Transverse colon (tissue), 4 donors: ENCODE results near the gene CABP7. TPM values are rescaled to one million over a fixed set of nuclear protein-coding genes. Genes with fewer than 3 reads are reported as not detected.

Experiments
- DNase-seq: peaks from one replicate; pipeline ENCODE4 v3.0.0-alpha.2; 2019
- H3K27ac ChIP-seq, 4 donors: fragments of 200-600 bp; sonication (generic); 2 replicates each; pipeline ENCODE4 v1.5.1; 2016 to 2018; ENCODE audit warnings: inconsistent platforms in 4 of 4
- H3K27me3 ChIP-seq: fragments of 200-600 bp; sonication (generic); 2 replicates; pipeline ENCODE4 v1.5.1; 2017; ENCODE audit warnings: inconsistent platforms
- H3K36me3 ChIP-seq, 4 donors: fragments of 200-600 bp; sonication (generic); 2 replicates each; pipeline ENCODE4 v1.5.1; 2017 to 2019; ENCODE audit warnings: inconsistent platforms in 4 of 4
- H3K4me1 ChIP-seq, 4 donors: fragments of 200-600 bp; sonication (generic); 2 replicates each; pipeline ENCODE4 v1.5.1; 2017 to 2020; ENCODE audit warnings: inconsistent platforms in 4 of 4
- H3K4me3 ChIP-seq, 4 donors: fragments of 200-600 bp; sonication (generic); 1 replicate in 1 of 4; 2 replicates in 3 of 4; pipeline versions ENCODE4 v1.5.1 to v1.6.1; 2017 to 2019; ENCODE audit warnings: inconsistent platforms in 4 of 4
- H3K9me3 ChIP-seq, 2 donors: fragments of 200-600 bp; sonication (generic); 2 replicates each; pipeline ENCODE4 v1.5.1; 2017 to 2019; ENCODE audit warnings: inconsistent platforms in 2 of 2
- CTCF ChIP-seq, 5 experiments: fragments of 200-600 bp in 3 of 5; fragments of 450-650 bp in 2 of 5; sonication (generic) in 3 of 5; IDR thresholded peaks; 1 replicate in 2 of 5; 2 replicates in 3 of 5; pipeline ENCODE4 v1.5.1; 2016 to 2017; ENCODE audit warnings: antibody characterized with exemption in 5 of 5, inconsistent platforms in 3 of 5, mild to moderate bottlenecking in 2 of 5, moderate library complexity in 1 of 5
- EP300 ChIP-seq: sonication (generic); formaldehyde crosslinking; IDR thresholded peaks from one replicate; pipeline ENCODE4 v1.6.1; 2017; ENCODE audit warnings: antibody characterized with exemption, low read depth
- POLR2A ChIP-seq: fragments of 450-650 bp; IDR thresholded peaks from one replicate; pipeline ENCODE4 v1.6.1; 2016; ENCODE audit warnings: antibody characterized with exemption, mild to moderate bottlenecking, moderate library complexity
- POLR2AphosphoS5 ChIP-seq, 3 donors: sonication (generic); formaldehyde crosslinking; IDR thresholded peaks; one replicate each; pipeline ENCODE4 v1.6.1; 2016; ENCODE audit warnings: antibody characterized with exemption in 3 of 3
- WGBS, 2 donors: methylation state at CpG; one replicate each; pipeline ENCODE4 v1.1.5; 2018; ENCODE audit warnings: low coverage in 1 of 2; 5-methylcytosine and 5-hydroxymethylcytosine counted together
- in situ Hi-C, 4 donors: fragments of 200-750 bp; cut with MboI; loops; one replicate each; pipeline versions ENCODE4 v1.15.0 to v1.15.1; 2017; ENCODE audit warnings: low sequenced_read_pairs in 3 of 4, low pct_ligation_motif_present in 1 of 4, low pct_unique_long_range_greater_than_20kb in 1 of 4
- intact Hi-C: fragments of 100-400 bp; cut with DNase I; formaldehyde crosslinking; loops from one replicate; pipeline ENCODE4 v1.15.1; 2023; ENCODE audit warnings: low total_unique reads
- total RNA-seq, 4 donors: library from RNA; depleted of rRNA; stranded (reverse); fragments of >200 nt; gene quantifications; one replicate each; pipeline ENCODE4 v1.1.0, GENCODE V29; 2016

The CABP7 gene
- total RNA-seq, 4 donors from 2014 or later = not detected

- WGBS, 2 donors = 72 to 74% methylated on average over 7 to 18 of the region's 19 CpGs
These were observed 19.4 kb upstream of the CABP7 start for GRCh38 chr22:29700206-29700899.

GRCh38 chr22:29700900-29701154, 19.0 kb upstream of the CABP7 start:
- intact Hi-C loops = no loop called here

More at GRCh38 chr22:29700206-29700899, 19.4 kb upstream of the CABP7 start:
- intact Hi-C loops = no loop called here
- peak overlapping the region in 2 of 4 donors; percentile 46 to 66 for H3K27ac ChIP-seq
- peaks cover 14% of the 10 kb centered on the region for H3K27me3 ChIP-seq
- no peak overlapping the region for H3K4me3 ChIP-seq
- TF ChIP-seq CTCF (IDR thresholded peaks at IDR 0.05) (no peak), EP300 (no peak), POLR2AphosphoS5 (IDR thresholded peaks at IDR 0.05) (no peak), POLR2A (no peak)
- H3K36me3 ChIP-seq = peaks cover 0 to under 1% (median 0%) of the 10 kb centered on the region in 4 donors
- in situ Hi-C loops = no loop called here
- H3K4me1 ChIP-seq = peaks cover 0 to 42% (median 39%) of the 10 kb centered on the region in 4 donors
- no peaks in the 10 kb centered on the region for H3K9me3 ChIP-seq
- no peak for DNase-seq

GRCh38 chr22:29701155-29701999, 18.4 kb upstream of the CABP7 start:
- H3K27me3 ChIP-seq = peaks cover 14% of the 10 kb centered on the region
- peak overlapping the region; percentile 13 to 66 (median 51) for H3K27ac ChIP-seq
- DNase-seq = peak; percentile 29
- WGBS, 2 donors = 26 to 40% methylated on average over 1 to 14 of the region's 14 CpGs
- H3K4me3 ChIP-seq = no peak overlapping the region
- TF ChIP-seq POLR2A (no peak), CTCF (IDR thresholded peaks at IDR 0.05) (peak in 2 of 5 experiments; percentile 7 to 29), POLR2AphosphoS5 (IDR thresholded peaks at IDR 0.05) (no peak), EP300 (no peak)
- H3K4me1 ChIP-seq = peaks cover 0 to 42% (median 39%) of the 10 kb centered on the region in 4 donors
- no peaks in the 10 kb centered on the region for H3K9me3 ChIP-seq
- intact Hi-C loops = no loop called here
- in situ Hi-C loops = no loop called here
- no peaks in the 10 kb centered on the region for H3K36me3 ChIP-seq

More at GRCh38 chr22:29700900-29701154, 19.0 kb upstream of the CABP7 start:
- H3K4me3 ChIP-seq = no peak overlapping the region
- peaks cover 14% of the 10 kb centered on the region for H3K27me3 ChIP-seq
- H3K27ac ChIP-seq = peak overlapping the region; percentile 13 to 66 (median 42)
- no peak for TF ChIP-seq POLR2A
- TF ChIP-seq EP300 = no peak
- no peak for TF ChIP-seq POLR2AphosphoS5 (IDR thresholded peaks at IDR 0.05)
- TF ChIP-seq CTCF (IDR thresholded peaks at IDR 0.05) = no peak
- H3K4me1 ChIP-seq = peaks cover 0 to 42% (median 39%) of the 10 kb centered on the region in 4 donors
- DNase-seq = no peak
- no peaks in the 10 kb centered on the region for H3K9me3 ChIP-seq
- 69% methylated on average over 9 of the region's 9 CpGs; no CpG with 5 or more reads in 1 of the 2 donors for WGBS, 2 donors
- no peaks in the 10 kb centered on the region for H3K36me3 ChIP-seq
- in situ Hi-C loops = no loop called here
